HG03025 (cell line): ENCODE results near the gene AMN.

Experiments used
- ATAC-seq: cut with Tn5 transposase; IDR thresholded peaks from one replicate; pipeline ENCODE4 v1.9.1; 2021; ENCODE audit warnings: mild to moderate bottlenecking, moderate library complexity; ENCODE audit not compliant: unreplicated experiment, low FRiP score

The AMN gene

DNA sequence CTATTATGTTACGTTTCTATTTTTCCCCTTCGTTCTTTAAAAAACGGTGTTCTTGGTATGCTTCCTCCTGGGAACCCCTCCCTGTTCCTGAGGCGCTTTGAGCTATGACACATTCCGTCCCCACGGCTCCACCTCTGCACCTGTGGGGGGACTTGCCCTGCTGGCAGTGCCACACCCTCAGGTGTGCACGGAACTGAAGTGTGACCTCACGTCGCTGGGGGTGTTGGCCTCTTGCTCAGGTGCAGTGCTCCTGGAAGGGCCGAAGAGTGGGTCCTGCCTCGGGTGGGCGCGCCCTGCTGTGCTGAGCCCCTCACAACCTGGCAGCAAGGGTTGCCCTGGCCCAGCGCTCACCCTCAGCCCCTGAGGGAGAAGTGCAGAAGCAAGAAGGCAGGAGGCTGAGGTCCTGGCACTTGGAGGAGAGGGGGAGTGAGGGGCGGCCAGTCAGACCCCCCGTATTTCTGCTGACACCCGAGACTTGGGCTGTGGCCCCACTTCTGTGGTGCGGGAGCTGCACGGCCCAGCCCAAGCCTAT is 4.9 kb downstream of the AMN start:
- no peak for ATAC-seq

DNA sequence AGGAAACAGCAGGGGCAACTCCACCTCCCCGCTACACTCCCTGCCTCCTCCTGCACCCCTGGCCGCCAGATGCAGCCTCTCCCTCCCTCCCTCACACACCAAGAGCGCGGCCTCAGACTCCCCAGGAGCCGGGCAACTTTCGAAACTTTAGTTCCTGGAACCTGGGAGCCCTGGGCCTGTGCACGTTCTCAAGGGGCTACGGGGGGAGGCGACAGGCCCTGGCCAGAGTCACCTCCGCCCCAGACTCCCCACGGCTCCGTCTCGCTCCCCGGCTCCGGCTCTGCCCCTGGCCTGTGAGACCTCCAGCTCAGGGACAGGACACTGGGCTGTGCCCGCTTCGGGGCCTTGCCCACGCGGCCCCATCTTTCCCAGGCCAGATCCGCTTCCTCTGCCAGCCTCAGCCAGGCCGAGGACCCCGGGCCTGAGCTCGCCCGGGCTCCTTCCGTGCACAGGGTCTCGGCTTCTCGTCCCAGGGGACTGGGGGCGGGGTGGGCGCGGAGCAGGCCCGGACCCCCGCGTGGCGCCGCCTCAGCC is 5.5 kb downstream of the AMN start:
- ATAC-seq: no peak

DNA sequence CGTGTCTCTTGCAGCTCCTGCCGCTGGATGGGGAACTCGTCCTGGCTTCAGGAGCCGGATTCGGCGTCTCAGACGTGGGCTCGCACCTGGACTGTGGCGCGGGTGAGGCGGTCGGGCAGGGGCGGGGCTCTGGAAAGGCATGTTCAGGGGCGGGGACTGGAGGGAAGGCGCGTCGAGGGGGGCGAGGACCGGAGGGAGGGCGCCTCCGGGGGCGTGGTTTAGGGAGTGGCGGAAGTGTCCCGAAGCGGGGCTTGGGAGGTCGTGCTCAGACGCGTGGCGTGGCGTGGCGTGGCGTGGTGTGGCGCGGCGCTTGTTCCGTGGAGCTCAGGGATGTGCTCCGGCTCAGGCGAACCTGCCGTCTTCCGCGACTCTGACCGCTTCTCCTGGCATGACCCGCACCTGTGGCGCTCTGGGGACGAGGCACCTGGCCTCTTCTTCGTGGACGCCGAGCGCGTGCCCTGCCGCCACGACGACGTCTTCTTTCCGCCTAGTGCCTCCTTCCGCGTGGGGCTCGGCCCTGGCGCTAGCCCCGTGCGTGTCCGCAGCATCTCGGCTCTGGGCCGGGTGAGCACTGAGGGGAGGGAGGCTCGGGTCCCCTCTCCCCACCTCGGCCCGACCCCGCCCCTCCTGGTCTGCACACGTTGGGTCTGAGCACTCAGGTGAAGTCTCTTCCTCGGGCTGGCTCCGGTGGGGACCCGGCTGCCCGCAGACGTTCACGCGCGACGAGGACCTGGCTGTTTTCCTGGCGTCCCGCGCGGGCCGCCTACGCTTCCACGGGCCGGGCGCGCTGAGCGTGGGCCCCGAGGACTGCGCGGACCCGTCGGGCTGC is 6.2 kb downstream of the AMN start:
- ATAC-seq: no peak

DNA sequence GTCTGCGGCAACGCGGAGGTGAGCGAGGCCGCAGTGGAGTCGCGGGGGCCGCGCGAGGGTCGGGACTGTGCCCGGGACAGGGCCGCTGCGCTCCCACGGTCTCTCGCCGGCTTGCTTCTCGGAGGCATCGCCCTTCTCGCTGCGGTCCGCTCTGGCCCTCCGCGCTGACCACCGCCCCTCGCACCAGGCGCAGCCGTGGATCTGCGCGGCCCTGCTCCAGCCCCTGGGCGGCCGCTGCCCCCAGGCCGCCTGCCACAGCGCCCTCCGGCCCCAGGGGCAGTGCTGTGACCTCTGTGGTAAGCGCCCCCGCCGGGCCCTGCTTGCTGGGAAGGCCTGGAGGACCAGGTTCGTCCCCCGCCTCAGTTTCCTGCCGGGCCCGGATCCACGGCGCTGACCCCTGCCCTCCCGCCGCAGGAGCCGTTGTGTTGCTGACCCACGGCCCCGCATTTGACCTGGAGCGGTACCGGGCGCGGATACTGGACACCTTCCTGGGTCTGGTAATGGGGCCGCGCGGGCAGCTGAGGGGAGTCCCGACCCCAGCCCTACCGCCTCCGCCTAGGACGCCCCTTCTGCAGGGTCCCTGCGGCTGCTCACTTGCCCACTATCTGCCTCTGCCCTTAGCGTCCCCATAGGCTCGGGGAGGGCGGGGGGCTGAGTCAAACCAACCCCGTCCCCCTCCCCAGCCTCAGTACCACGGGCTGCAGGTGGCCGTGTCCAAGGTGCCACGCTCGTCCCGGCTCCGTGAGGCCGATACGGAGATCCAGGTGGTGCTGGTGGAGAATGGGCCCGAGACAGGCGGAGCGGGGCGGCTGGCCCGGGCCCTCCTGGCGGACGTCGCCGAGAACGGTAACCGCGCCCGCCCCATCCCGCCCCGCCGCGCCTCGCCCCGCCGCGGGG is 7.0 kb downstream of the AMN start:
- ATAC-seq: no peak

DNA sequence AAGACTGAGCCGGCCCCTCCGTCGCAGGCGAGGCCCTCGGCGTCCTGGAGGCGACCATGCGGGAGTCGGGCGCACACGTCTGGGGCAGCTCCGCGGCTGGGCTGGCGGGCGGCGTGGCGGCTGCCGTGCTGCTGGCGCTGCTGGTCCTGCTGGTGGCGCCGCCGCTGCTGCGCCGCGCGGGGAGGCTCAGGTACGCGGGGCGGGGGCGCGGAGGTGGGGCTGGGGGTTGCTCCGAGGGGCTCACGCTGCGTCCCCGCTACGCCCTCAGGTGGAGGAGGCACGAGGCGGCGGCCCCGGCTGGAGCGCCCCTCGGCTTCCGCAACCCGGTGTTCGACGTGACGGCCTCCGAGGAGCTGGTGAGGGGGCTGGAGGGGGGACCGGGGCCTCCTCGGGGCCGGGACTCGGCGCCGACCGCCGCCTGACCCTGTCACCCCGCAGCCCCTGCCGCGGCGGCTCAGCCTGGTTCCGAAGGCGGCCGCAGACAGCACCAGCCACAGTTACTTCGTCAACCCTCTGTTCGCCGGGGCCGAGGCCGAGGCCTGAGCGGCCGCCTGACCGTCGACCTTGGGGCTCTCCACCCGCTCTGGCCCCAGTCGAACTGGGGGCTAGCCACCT is 7.8 kb downstream of the AMN start:
- ATAC-seq: no peak

DNA sequence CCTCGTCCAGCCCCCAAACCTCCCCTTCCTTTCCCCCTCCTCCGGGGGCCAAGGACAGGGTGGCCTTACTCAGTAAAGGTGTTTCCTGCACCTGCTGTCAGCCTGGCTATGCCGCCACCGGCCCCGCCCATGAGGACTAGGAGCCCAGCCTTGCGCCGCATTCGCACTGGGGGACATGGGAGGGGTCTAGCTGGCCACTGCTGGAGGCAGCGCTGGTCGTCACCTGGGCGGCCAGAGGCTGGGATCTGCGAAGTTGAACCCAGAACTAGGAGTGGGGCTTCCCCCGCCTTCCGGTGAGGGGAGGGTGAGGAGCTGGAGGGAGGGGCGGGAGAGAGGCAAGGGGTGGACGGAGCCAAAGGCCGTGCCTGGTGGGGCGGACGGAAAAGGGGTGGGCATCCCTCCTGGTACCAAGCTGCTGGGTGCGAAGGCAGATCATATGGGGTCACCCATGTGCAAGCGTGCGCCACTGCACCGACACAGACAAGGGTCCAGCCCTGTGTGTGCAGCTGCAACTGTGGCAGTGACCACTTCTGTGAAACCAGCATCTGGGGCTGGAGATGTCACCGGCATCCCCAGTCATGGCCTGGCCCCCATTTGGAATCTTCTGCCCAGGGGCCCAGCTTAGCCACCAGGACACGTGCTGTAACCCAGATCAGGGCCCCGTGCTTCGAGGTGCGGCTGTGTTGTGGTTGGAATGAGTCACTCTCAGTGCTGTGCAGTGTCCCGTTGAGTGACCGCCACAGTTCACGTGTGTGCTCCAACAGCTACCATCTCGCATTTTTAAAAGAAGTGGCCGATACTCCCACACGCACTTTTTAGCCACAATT is 8.5 kb downstream of the AMN start:
- ATAC-seq: no peak

DNA sequence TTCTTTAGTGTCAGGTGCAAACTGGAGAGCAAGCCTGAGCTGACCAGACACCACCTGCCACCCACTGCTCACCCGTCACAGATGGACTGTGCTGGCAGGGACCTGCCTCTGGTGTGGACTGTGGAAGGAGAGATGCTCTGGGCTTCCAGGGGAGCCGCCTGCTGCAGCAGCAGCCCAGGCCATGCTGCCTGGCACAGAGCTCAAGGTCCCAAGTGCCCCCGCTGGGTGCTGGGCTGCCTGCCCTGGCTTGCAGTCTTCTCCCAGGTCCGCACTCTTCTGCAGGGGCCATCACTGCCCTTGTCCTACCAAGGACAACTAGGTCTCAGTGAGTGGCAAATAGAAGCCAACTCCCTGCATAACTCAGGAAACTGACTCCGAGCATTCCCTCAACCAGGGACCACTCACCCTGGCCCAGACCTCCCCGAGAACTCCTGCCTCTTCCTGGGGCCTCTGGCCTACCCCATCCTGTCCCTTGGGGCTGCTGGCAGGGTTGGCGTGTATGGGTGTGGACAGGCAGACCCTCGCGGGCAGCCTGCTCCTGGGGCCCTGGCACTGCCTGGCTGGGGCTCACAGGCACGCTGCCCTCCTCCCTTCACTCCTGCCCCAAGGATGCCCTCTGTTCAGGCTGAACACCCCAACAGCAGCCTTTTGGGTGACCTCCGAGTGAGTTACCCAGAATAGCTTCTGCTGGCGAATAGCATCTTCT is 9.3 kb downstream of the AMN start:
- no peak for ATAC-seq

DNA sequence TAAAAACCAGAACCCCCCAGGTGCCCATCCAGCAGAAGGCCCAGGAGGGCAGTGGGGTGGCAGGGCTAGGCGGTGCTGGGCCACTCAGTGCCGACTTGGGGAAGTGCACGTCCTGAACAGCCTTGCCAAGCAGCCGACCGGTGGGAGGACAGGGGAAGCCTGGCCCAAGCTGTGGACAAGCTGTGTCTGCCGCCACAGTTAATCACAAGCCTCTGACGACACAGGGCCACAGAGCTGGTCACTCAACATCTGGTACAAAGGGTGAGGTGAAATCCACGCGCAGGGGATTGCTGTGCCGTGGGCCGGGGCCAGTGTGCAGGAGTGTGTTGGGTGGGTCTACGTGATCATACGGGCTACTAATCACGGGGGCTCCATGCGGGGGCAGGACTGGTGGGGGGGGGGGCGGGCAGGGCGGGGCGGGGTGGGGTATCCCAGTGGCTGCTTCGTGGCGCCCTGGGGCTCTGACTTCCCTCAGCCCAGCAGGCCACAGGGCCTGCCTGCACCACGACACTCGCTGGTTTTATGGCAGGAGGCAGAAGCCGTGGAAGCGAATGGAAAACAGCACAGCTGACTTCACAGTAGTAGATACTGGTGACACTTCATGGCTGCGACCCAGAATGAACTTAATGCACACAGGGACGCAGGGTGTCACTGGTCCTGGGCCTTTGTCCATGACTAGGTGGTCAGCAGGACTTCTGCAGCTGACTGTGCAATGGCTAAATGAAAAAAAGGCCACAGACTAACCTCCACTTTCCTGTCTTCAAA is 10.2 kb downstream of the AMN start:
- ATAC-seq: no peak

DNA sequence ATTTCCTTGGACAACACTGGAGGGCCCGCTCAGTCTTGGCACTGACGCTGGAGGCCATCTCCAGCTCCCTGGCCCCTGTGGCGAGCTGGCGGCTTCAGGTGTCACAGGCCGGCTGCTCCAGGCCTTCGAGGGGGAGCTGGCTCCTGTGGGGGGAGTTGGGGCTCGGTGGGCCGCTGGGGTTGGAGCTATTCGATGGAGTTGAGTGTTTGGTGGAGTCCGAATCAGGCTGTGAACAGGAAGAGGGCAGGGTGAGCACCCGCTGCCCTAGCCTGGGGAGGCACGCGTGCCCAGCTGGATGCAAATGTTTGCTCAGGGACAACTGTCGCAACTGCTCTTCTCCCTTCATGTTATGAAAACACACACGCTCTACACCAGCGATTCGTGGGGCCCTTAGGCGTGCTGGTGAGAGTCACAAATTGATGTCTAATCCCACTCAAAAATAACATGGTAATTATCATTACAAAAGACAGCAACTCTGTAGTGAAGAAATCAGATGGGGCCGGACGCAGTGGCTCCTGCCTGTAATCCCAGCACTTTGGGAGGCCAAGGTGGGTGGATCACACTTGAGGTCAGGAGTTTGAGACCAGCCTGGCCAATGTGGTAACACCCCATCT is 11.3 kb downstream of the AMN start:
- ATAC-seq: no peak

DNA sequence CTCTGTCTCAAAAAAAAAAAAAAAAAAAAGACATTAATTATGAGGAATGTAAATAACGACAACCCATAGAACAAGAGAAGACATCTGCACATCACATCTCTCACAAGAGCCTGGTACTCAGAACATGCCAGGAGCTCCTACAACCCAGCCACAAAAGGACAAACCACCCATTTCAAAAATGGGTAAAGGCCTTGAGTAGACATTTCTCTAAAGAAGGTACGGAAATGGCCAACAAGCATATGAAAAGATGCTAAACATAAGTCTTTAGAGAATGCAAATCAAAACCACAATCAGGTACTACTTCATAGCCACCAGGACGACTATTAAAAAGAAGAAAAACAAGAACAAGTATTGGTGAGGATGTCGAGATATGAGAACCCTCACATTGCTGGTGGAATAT is 13.3 kb downstream of the AMN start:
- ATAC-seq: no peak

DNA sequence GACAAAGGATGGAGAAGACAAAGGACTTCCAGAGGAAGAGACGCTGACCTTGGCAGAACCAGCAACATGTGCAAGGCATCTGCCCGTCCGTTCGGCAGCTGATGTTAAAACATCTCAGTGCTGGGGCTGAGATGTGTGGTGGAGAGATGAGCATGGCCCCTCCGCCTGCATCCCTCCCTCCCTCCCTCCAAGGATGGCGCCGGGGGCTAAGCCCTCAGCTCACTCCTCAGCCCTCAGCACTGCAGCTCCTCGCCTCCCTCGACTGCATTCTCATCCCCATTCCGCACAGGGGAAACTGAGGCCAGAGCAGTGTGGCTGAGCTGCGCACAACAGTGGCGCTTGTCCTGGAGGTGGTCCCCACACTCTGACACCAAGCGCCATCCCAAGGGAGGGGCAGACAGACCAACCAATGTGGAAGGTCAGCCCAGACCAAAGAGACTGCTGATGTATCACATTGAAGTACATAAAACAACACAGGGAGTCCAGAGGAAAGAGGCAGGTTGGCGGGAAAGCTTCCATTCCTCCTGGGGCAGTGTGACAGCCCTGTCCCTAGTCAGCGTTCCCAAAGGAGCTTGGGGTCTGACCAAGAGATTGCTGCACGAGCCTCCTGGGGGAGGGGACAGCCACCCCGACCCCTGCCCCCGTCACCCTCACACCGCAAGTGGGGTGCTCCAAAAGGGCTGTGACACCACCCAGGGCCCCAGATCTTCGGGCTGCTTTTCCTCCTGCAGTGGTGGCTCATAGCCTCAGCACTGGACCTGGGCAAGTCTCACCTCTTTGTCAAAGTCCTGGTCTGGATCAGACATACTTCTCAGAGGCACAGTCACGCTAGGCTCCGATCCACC is 15.1 kb downstream of the AMN start:
- ATAC-seq: no peak

DNA sequence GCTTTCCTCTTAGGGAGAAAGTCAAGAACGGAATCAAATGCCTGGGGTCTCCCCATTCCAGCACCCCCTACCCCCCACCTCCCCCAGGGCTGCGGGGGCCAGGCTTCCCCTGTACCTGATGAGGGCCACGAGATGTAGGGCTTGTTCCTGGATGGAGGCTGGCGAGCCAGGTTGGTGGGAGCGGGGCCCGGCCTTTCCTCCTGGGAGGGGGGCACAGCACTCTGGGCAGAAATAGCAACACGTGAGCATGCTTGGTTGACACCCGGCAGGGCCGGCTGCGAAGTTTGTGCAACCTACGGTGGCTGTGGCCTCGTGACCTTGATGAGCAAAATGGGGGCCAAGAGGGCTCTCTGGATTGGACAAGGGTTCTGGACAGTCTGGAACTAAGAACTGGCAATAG is 15.7 kb downstream of the AMN start:
- no peak for ATAC-seq

DNA sequence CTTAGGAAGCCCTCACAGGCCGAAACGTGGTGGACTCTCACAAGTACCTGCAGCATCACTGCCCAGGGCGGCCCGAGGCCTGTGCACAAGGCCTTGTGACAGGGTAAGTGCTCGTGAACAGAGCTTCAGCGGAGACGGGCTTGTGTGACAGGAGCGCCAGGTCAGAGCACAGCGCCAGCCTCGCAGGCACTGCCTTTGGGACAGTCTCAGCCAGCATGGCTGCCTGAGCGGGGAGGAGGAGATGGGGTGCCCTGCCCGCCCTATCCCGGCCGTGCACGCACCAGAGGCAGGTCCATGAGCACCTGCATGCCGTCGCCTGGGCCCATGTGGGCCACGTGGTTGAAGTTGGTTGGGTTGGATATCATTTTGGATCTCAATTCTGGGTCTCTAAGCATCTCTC is 16.9 kb downstream of the AMN start:
- ATAC-seq: no peak

DNA sequence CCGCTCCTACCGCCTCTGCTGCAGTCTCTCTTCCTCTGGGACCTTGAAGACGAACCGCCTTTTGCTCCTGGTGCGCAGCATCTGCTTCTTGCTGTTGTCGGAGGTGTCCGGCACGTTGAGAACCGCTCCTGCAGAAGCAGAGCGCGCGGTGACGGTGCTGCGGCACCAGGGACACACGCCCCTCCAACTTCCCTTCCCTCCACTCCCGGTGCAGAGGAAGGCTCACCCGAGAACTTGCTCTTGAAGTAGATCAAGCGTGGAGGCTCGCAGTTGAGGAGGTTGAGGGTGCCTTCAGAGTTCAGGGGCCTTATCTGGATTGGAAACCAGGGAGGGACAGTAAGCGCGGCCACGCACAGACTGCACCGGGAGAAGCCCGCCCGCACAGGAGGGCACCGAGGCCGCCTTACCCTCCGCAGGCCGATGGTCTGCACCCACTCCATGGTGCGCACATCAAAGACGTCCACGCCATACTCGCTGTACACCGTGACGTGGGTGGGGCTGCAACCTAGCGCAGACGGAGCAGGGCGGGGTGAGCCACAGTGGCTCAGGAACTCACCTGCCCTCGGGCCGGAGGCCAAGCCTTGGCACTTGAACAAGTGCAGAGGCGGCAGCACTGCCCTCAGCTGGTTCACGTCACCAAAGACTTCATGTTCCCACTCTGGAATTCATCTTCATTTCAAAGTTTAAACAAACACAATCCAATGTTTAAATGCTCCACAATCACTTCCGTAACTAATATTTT is 17.5 kb downstream of the AMN start:
- no peak for ATAC-seq

DNA sequence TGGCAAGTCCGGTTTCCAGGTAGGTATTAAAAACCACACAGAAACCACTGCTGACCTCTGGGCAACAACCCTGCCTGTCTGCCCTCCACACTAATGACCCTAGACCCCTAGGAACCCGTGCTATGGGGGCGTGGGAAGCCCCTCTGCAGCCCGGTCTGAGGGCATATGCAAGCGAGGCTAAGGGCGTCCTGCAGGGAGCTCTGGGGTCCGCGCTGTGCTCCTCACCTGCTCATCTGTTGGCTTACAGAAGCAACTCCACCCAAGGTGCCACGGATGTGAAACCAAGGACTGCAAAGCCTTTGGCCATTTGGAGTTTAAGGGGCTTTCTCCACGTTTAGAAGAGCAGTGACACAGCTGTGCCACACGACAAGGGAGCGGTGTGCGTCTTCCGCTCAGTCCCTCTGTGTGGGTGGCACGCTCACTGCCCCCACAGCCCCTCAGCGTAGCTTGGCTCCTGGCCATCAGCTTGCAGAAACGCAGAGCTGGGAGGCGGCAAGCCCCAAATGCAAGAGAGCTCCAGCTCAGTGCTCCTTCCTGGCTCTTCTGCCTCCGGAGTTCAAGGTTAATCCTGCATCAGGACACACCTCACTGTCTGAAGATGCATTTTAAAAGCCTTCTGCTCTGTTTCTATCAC is 18.4 kb downstream of the AMN start:
- ATAC-seq: no peak

DNA sequence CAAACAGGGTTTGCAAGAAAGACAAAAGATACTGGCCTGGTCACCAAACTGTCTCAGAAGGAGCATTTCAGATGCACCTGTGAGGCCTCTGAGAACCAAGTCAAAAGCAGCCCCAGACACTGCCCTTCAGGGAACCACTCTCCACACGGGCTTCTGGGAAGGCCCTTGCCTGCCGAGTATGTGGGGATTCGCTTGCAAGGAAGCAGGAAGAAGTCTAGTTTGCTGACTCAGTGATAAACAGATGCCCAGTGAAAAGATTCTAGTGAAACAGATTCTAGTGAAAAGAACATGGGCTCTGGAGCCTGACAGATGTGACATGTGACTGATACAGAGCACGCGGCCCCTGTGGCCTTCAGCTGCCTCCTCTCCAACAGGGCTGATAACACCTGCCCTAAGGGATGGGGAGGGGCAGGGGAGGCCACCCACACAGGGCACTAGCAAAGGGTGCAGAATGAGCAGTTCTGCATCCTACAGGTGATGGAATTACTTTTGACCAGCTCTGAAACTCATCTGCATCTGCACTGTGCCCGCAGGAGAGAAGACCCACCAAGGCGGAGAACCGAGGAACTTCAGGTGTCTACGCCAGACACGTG is 19.1 kb downstream of the AMN start:
- no peak for ATAC-seq
